Measurements from ENCODE around the gene THRAP3.
"Not testable (repeated sequence)": the region's sequence is repeated elsewhere in the genome, so short reads cannot be mapped to it uniquely, and the experiment has no call there.

THRAP3 gene

DNA sequence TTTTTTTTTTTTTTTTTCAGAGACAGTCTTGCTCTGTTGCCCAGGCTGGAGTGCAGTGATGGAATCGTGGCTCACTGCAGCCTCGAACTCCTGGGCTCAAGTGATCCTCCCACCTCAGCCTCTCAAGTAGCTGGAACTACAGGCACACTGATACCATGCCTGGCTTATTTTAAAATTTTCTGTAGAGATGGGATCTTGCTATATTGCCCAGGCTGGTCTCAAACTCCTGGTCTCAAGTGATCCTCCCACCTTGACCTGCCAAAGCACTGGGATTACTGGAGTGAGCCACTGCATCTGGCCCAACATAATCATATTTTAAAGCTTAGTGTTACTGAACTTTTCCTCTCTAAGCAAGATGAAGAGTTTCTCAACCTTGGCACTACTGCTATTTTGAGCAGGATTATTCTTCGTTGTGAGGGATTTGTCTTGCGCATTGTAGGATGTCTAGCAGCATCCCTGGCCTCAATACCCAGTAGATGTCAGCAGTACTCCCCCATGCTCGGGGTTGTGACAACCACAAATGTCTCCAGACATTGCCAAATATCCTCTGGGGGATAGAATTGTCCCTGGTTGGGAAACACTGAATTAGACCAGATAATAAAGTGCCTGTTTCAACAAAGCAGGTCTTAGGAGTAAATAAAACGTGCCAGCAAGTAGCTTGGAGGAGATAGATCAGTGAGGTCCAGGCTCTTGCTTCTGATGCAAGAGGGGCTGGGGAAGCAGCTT lies 15.1 kb upstream of the THRAP3 start:
- DNase-seq, result no peak

DNA sequence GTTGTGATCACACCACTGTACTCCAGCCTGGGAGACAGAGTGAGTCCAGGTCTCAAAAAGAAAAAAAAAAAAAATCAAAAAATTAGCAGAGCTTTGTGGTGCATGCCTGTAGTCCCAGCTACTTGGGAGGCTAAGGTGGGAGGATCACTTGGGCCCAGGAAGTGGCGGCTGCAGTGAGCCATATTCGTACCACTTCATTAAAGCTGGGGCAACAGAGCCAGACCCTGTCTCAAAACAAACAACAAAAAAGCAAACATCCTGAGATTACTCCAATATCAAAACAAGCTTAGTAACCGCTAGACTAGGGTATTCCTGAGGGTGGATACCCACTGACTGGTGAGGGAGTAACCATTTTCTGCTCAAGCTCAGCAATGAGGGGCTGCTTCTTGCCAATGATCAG lies 12.9 kb upstream of the THRAP3 start:
- DNase-seq, result no peak

DNA sequence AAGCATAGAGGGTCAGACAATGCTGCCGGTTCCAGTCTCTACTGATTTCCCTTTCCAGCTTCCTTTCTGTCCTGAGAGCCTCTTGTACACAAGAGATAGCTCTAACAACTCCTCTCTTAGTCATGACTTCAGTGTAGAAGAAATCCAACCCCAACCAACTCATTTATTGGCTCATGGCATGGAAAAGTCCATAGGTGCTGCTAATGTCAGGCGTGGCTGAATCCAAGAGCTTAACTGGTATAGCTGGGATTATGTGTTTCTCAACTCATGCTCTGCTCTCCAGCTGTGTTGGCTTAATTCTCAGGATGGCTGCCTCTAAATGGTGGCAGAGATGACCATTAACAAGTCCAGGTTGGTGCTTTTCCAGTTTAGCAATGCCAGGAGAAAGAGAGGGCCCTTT lies 12.4 kb upstream of the THRAP3 start:
- no peak for DNase-seq

DNA sequence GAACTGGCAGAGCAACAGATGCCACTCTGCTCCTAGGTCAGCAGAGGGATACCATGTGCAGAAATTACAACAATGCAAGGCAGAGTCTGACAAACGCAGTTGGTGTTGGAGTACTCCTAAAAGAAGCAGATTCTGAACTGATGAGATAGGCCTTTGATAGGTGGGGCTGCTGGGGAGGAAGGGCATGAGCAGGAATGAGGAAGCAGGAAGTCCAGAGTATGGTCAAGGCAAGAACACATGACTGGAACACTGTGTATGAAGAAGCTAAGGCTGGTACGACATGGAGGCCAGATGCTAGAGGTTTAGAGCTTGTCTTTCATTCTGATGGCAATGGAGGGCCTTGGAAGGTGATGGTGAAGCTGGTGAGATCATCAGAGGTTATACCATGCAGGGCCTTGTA lies 11.5 kb upstream of the THRAP3 start:
- DNase-seq, result no peak

DNA sequence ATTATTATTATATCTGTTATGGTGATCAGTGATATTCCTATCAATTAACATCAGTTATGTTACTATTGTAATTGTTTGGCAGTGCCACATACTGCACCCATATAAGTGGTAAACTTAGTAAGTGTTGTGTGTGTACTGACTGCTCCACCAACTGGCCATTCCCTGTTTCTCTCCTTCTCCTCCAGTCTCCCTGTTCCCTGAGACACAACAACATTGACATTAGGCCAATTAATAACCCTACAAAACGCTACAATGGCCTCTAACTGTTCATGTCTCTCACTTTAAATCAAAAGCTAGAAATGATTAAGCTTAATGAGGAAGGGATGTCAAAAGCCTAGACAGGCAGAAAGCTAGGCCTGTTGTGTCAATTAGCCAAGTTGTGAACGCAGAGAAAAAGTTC lies 6.6 kb upstream of the THRAP3 start:
- DNase-seq, result no peak

DNA sequence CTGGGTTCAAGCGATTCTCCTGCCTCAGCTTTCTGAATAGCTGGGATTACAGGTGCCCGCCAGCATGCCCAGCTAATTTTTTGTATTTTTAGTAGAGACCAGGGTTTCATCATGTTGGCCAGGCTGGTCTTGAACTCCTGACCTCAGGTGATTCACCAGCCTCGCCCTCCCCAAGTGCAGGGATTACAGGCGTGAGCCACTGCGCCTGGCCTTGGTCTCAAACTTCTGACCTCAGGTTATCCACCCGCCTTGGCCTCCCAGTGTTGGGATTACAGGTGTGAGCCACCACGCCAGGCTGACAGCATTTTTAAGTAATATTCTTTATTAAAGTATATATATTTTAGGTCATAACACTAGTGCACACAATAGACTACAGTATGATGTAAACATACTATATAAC lies 2.3 kb upstream of the THRAP3 start:
- not testable (repeated sequence) for DNase-seq

DNA sequence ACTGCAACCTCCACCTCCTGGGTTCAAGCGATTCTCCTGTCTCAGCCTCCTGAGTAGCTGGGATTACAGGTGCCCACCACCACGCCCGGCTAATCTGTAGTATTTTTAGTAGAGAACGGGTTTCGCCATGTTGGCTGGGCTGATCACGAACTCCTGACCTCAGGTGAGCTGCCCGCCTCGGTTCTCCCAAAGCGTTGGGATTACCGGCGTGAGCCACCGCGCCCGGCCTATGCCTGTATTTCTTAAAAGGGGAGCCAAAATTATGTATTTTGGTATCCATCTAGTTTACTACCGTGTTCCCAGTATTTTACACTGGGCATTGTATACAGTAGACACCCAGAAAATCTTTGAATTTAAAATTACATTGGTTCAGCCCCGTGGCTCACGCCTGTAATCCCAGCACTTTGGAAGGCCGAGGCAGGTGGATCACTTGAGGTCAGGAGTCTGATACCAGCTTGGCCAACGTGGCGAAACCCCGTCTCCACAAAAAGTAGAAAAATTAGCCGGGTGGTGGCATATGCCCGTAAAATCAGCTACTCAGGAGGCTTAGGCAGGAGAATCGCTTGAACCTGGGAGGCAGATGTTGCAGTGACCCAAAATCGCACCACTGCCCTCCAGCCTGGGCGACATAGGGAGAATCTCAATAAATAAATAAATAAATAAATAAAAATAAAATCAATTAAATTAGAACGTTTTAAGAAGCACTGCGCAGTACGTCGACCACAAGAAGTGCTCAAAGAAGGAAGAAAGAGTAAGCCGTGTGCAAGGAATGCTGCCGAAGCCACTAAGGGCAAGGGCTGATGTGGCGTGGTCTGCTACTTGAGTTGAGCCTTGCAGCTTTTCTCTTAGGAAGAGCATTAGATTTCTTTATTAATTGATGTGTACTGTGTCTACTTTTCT lies 1.5 kb upstream of the THRAP3 start:
- no peak for DNase-seq

DNA sequence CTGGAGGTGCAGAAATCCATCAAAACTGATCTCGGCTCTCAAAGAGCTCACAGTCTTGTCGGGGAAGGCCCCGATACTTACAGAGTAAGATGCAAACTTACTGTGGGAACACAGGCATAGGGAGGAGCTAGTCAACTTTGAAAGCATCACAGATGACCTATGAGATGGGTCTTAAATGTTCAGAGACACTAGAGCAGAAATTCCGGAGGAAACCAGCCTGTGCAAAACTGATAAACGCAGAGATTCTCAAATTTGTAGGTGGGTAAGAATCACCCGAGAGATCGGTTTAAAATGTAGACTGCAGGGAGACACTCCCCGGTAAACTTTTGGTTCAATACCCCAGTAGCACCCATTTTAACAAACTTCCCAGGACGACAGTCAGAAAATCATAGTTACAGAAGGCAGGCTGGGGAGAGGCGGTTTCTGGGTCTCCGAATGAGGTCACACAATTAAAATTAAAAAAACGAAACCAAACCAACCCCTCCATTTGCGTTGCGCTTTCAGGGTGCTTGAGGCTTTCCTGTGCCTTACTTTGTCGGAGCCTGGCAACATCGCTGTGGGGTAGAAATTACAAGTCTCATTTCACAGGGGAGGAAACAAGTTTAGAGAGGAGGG lies 755 bp upstream of the THRAP3 start:
- peak in 4 of 5 donors; percentile 14 to 72 (median 22) for DNase-seq

DNA sequence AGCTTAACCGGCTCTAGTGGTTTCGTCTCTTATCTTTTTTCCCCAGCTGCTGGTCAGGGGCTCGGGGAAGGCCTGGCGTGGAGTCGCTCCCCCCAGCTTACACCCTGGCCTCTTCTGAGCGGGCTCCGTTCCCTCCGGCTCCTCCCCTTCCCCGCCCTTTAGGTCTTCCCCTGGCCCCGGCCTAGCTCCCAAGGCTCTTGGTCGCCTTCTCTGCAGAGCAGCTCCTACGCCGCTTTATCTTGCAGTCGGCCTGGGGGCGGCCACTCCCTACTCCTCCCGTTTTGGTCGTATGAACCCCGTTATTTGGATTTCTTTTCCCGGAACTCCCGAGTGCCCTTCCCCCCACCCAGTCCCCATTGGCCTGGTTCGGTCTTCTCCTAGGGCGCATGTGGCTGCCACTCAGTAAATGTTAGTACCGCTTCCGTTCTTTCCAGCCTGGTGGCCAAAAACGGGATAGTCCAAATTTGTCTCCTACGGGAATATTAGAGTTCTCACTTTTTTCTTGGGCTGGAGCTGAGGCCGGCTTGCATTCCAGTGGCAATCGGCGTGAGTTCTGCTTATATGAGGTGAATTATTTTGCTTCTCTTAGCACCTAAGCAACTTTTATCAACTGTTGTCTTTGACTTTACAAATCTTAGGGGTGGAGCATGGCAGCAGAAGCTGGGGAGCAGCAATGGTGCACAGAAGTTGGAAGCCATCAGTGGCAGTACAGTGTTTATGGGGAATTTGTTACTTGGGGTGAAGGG lies 467 bp downstream of the THRAP3 start:
- DNase-seq, result no peak

DNA sequence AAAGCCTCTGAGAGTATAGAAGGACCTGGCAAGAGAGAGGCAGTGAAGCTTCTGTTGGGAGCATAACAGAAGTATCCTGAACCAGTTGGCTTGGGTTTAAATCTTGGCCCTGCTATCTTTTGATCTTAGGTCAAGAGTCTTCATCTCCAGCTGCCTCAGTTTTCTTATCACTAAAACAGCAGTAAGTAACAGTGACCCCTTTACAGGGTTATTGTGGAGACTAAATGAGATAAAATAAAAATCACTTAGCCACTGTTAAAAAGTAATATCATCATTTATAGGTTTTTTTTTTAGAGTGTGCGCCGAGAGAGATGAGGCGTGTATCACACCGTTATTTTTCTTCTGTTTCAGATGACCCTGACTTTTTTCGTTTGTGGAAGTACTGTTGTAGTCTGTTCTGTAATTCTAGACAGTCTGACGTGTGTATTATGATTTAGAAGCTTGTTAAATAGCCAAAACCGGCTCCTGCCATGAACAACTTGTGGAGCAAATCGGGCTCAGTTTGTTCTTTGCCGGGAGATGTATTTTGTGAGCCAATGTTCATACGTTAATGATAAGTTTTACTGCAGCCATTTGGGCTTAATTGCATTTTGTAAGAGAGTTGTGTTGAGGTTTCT lies 1.1 kb downstream of the THRAP3 start:
- no peak for DNase-seq

DNA sequence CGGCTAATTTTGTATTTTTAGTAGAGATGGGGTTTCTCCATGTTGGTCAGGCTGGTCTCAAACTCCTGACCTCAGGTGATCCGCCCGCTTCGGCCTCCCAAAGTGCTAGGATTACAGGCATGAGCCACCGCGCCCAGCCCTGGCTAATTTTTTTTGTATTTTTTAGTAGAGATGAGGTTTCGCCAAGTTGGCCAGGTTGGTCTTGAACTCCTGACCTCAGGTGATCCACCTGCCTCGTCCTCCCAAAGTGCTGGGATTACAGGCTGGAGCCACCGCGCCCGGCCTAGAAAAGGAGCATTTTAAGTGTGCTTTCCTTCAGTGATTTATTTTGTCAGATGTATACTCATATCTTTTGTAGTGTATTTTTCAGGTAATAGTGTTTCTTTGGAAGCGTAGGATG lies 6.0 kb downstream of the THRAP3 start:
- DNase-seq, result not testable (repeated sequence)

DNA sequence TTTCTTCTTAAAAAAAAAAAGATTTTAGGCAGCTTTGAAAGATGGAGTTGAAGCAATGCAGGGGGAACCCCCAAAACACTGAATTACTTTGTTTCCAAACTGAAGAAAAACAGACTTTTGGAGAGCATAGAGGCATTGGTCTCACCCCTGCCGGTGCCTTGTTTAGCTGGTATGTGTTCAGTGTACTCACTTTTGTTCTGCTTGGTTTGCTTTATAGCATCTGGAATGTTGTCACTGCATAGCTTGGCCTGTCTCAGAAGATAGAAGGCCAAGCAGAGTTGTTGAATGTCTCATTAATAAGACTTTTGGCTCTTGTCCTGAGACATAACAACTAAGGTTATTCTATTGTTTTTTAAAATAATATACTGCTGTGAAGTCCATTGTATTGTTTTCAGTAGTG lies 6.9 kb downstream of the THRAP3 start:
- no peak for DNase-seq

DNA sequence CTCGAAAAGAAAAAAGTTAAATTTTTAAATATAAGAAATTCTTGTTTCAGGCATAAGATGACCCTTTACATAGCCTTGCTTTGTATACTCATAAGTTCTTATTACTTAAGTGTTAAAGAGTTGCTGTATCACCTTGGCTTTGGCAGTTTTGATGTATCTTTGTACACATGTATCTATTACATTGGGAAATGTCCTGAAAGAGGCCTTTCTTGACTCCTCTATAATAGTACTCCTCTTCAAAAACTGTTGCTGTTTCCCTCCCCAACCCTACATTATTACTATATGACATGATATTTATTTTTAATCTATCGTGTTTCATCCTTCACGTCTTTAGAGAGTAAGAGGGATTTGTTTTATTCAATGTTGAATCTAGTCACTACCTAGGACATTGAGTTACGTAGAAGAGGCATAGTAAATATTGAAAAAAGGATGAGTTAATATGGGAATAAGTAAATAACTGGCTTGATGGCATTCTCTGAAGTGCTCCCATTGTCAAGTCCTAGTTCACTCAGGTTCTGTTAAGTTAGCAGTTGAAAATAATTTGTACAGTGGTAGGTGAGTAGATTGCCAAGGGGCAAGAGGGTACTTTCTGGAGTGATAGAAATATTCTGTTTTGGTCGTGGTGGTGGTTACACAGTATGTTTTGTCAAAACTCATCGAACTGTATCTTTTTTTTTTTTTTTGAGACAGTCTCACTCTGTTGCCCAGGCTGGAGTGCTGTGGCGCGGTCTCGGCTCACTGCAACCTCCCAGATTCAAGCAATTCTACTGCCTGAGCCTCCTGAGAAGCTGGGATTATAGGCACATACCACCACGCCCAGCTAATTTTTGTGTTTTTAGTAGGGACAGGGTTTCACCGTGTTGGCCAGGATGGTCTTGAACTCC lies 8.2 kb downstream of the THRAP3 start:
- DNase-seq, result no peak

DNA sequence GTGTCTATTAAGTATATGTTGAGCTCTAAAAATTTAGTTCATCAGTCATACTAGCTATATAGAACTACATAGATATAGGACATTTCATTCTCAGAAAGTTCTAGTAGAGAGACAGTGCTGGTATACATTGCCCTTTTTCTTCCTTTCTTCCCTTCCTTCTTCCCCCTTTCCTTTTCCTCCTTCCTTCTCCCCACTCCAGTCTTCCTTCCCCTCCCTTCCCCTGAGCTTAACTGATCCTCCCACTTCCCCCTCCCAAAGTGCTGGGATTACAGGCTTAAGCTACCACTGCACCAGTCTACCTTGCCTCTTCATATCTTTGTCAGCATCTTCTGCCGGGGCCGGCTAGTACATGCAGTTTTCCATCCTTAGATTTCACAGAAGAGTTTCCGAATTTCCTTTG lies 12.1 kb downstream of the THRAP3 start:
- no peak for DNase-seq

DNA sequence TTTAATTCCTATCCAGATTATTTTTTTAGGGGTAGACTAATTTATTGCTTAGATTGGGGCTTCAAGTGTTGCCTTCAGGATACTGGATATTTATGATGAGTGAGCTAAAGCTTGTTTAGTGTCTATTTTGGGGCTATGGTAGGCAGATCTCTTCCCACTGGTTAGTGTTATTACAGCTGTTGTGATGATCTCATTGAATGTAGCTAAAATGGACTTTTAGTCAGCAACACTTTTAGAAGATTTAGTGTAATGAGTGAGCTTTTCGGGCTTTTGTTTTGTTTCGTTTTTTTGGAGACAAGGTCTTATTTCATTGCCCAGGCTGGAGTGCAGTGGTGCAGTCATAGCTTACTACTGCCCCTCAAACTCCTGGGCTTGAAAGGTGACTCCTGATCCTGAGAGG lies 14.2 kb downstream of the THRAP3 start:
- no peak for DNase-seq

DNA sequence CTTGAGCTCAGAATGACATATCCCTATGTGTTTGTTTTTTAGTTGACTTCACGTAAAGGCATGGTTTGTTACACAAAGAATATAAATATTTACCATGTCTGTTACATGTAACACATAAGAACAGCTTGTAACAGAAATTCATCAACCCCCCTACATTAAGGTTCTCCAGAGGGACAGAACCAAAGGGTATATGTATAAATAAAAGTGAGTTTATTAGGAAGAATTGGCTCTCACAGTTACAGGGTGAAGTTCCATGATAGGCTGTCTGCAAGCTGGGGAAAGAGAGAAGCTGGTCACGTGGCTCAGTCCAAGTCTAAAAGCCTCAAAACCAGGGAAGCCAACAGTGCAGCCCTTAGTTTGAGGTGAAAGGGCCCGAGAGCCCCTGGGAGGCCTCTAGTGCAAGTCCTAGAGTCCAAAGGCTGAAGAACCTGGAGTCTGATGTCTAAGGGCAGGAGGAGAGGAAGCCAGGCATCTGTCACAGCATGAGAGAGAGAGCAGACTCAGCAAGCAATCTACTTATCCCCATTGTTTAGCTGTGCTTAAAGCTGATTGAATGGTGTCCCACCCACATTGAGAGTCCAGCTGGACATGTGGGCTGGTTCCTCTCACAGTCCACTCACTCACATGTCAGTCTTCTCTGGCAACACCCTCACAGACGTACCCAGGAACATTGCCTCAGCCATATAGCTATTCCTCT lies 15.8 kb downstream of the THRAP3 start:
- DNase-seq, result no peak

DNA sequence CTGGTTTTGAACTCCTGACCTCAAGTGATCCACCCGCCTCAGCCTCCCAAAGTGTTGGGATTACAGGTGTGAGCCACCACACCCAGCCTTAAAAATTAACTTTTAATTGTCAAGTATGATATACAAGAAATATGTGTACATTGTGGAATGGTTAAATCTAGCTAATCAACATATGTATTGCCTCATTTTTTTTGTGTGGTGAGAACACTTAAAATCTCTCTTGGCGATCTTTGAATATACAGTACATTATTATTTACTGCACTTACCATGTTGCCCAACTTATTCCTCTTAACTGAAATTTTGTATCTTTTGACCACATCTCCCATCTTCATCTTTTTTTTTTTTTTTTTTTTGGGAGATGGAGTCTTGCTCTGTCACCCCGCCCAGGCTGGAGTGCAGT lies 23.3 kb downstream of the THRAP3 start:
- no peak for DNase-seq

DNA sequence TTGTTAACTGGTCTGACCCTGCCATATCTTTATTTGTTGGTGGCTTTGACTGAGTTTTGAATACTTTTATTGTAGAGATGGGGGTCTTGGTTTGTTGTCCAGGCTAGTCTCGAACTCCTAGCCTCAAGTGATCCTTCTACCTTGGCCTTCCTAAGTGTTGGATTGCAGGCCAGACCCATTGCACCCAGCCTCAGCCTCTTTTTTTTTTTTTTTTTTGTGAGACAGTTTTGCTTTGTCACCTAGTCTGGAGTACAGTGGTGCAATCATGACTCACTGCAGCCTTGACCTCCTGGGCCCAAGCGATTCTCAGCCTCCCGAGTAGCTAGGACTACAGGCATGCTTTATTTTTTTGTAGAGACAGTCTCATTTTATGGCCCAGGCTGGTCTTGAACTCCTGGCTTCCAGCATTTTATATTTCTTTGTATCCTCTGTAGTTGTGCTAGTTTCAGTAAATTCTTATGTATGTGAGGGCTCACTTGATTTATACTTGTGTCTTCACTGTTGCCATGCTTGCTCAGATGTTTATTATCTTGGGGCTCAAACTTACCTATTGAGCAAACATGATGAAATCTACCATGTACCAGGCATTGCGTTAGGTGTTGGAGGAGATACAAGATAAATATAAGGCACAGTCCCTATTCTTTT lies 24.1 kb downstream of the THRAP3 start:
- no peak for DNase-seq

DNA sequence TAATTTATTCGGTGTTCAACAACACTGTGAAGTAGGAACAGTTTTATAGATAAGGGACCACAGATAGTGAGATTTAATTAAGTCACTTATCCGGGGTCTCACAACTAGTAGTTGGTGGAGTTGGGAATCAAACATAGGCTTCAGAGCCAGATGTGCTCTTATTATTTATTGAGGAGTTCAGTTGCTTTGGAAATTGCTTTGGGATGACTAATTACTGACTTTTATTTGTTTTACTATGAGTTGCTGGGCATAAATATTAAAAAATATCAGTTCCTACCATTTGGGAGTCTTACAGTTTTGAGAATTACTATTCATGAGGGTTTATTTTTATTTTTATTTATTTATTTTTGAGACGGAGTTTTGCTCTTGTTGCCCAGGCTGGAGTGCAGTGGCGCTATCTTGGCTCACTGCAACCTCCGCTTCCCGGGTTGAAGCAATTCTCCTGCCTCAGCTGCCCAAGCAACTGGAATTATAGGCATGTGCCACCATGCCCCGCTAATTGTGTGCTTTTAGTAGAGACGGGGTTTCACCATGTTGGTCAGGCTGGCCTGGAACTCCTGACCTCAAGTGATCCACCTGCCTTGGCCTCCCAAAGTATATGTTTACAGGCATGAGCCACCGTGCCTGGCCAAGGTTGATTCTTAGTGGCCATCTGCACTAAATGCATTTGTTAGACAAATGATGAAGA lies 27.7 kb downstream of the THRAP3 start:
- no peak for DNase-seq

DNA sequence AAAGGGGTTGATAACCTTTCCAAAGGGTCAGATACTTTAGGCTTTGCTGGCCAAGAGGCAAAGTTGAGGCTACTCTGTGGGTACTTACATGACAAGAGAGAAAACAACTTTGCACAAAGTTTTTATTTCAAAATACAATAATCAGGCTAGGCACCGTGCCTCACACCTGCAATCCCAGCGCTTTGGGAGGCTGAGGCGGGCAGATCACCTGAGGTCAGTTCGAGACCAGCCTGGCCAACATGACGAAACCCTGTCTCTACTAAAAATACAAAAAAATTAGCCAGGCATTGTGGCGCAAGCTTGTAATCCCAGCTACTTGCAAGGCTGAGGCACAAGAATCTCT lies 28.2 kb downstream of the THRAP3 start:
- not testable (repeated sequence) for DNase-seq

All from T-helper 1 cell (primary cell).